ENCODE data around the gene SEPTIN2. TPM values are rescaled to one million over a fixed set of nuclear protein-coding genes. Genes with fewer than 3 reads are reported as not detected.

SEPTIN2 gene
- total and polyA plus RNA-seq, 3 experiments from 2014 or later, result 187 to 319 (median 301) TPM

GRCh38 chr2:241310917-241311566 lies 4.7 kb upstream of the SEPTIN2 start:
- H3K27ac ChIP-seq (ENCODE audit: low read depth, low read length), result no peak overlapping the region
- Mint-ChIP-seq H3K4me3 (peak overlapping the region in 2 of 7 donors; percentile 44 to 76), H3K27me3 (peaks cover 0 to 2% of the 10 kb centered on the region in 2 donors), H3K4me1 (peaks cover 55 to 80% (median 71%) of the 10 kb centered on the region in 3 donors), H3K27ac (peak overlapping the region in 7 of 8 donors; percentile 24 to 100 (median 61)), H3K9me3 (no peaks in the 10 kb centered on the region), H3K36me3 (peaks cover 0 to 14% (median 2%) of the 10 kb centered on the region in 3 donors)
- peaks cover 45% of the 10 kb centered on the region for H3K4me1 ChIP-seq (ENCODE audit: insufficient read depth, low read length)
- no peaks in the 10 kb centered on the region for H3K27me3 ChIP-seq (ENCODE audit: insufficient read depth, low read length, poor library complexity, severe bottlenecking)
- no peak overlapping the region for H3K4me3 ChIP-seq (ENCODE audit: low read length)
- H3K36me3 ChIP-seq (ENCODE audit: insufficient read depth, low read length), result no peaks in the 10 kb centered on the region
- DNase-seq, result no peak
- POLR2A ChIA-PET, result no interaction called here
- H3K9me3 ChIP-seq (ENCODE audit: low read length), result no peaks in the 10 kb centered on the region
- CTCF ChIA-PET, result no interaction called here

DNA sequence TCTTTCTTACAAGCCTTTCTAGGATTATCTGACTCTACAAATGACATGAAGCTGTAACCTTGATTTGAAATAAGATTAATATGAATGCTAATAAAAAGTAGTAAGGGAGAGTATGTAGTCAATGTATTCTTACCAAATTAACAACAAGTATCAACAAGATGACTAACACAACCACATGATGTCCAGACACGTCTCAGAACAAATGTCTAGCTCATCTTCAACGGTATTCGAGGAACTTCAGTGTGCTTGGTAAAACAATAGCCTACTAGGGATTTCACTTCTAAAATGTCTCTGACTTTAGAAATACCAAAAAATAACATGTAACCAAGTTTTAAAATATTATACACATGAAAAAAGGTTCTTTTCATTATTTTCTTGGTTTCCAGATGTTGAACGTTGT lies 3.6 kb upstream of the SEPTIN2 start:
- no peaks in the 10 kb centered on the region for H3K9me3 Mint-ChIP-seq
- Histone ChIP-seq H3K4me1 (ENCODE audit: insufficient read depth, low read length) (peaks cover 50% of the 10 kb centered on the region), H3K9me3 (ENCODE audit: low read length) (no peaks in the 10 kb centered on the region), H3K36me3 (ENCODE audit: insufficient read depth, low read length) (no peaks in the 10 kb centered on the region), H3K4me3 (ENCODE audit: low read length) (no peak overlapping the region), H3K27ac (ENCODE audit: low read depth, low read length) (no peak overlapping the region), H3K27me3 (ENCODE audit: insufficient read depth, low read length, poor library complexity, severe bottlenecking) (no peaks in the 10 kb centered on the region)
- H3K27ac Mint-ChIP-seq, result peak overlapping the region in 6 of 8 donors; percentile 8 to 92 (median 44)
- peaks cover 0 to 2% of the 10 kb centered on the region in 2 donors for H3K27me3 Mint-ChIP-seq
- ChIA-PET POLR2A (no interaction called here), CTCF (interaction anchor here (0.8 to 1.0 kb wide), 2 partner anchors 13 to 36 kb away, joined by 3 read pairs; no protein-coding TSS in a partner anchor)
- H3K4me3 Mint-ChIP-seq, result peak overlapping the region in 2 of 7 donors; percentile 1 to 76
- peaks cover 62 to 83% (median 75%) of the 10 kb centered on the region in 3 donors for H3K4me1 Mint-ChIP-seq
- H3K36me3 Mint-ChIP-seq, result peaks cover 0 to 24% (median 2%) of the 10 kb centered on the region in 3 donors
- no peak for DNase-seq

GRCh38 chr2:241313543-241314095 lies 2.1 kb upstream of the SEPTIN2 start:
- H3K27ac ChIP-seq (ENCODE audit: low read depth, low read length), result no peak overlapping the region
- ChIA-PET CTCF (interaction anchor here (0.8 to 1.4 kb wide), 5 partner anchors 8 to 164 kb away, joined by 3 to 6 read pairs (median 3); partner anchors contain the start of gene PASK), POLR2A (interaction anchor here (0.6 to 2.1 kb wide), 3 partner anchors 37 to 324 kb away, joined by 3 to 8 read pairs (median 5); partner anchors contain the start of genes ATG4B and THAP4)
- Mint-ChIP-seq H3K27ac (peak overlapping the region; percentile 53 to 99 (median 94)), H3K9me3 (no peaks in the 10 kb centered on the region), H3K4me1 (peaks cover 65 to 83% (median 75%) of the 10 kb centered on the region in 3 donors), H3K4me3 (peak overlapping the region; percentile 65 to 99 (median 97)), H3K36me3 (peaks cover 0 to 35% (median 2%) of the 10 kb centered on the region in 3 donors), H3K27me3 (peaks cover 0 to 2% of the 10 kb centered on the region in 2 donors)
- no peak for DNase-seq
- no peaks in the 10 kb centered on the region for H3K36me3 ChIP-seq (ENCODE audit: insufficient read depth, low read length)
- H3K4me1 ChIP-seq (ENCODE audit: insufficient read depth, low read length), result peaks cover 65% of the 10 kb centered on the region
- H3K9me3 ChIP-seq (ENCODE audit: low read length), result no peaks in the 10 kb centered on the region
- H3K27me3 ChIP-seq (ENCODE audit: insufficient read depth, low read length, poor library complexity, severe bottlenecking), result no peaks in the 10 kb centered on the region
- no peak overlapping the region for H3K4me3 ChIP-seq (ENCODE audit: low read length)

- no peaks in the 10 kb centered on the region for H3K27me3 ChIP-seq (ENCODE audit: insufficient read depth, low read length, poor library complexity, severe bottlenecking)
- H3K4me3 ChIP-seq (ENCODE audit: low read length), result peak overlapping the region; percentile 89
- ChIA-PET CTCF (interaction anchor here (0.8 to 2.1 kb wide), 6 partner anchors 9 to 165 kb away, joined by 3 to 8 read pairs (median 4); partner anchors contain the start of gene PASK), POLR2A (interaction anchor here (0.6 to 2.1 kb wide), 8 partner anchors 16 to 749 kb away, joined by 3 to 8 read pairs (median 4); partner anchors contain the start of genes ATG4B, ING5 and THAP4)
- Mint-ChIP-seq H3K9me3 (no peaks in the 10 kb centered on the region), H3K36me3 (peaks cover 0 to 36% (median 0%) of the 10 kb centered on the region in 3 donors), H3K4me3 (peak overlapping the region; percentile 89 to 99 (median 98)), H3K27ac (peak overlapping the region; percentile 86 to 99 (median 96)), H3K4me1 (peaks cover 63 to 83% (median 74%) of the 10 kb centered on the region in 3 donors), H3K27me3 (peaks cover 0 to 2% of the 10 kb centered on the region in 2 donors)
- no peak for DNase-seq
- H3K4me1 ChIP-seq (ENCODE audit: insufficient read depth, low read length), result peaks cover 65% of the 10 kb centered on the region
- H3K36me3 ChIP-seq (ENCODE audit: insufficient read depth, low read length), result no peaks in the 10 kb centered on the region
- H3K9me3 ChIP-seq (ENCODE audit: low read length), result no peaks in the 10 kb centered on the region
- peak overlapping the region; percentile 90 for H3K27ac ChIP-seq (ENCODE audit: low read depth, low read length)
Measured at GRCh38 chr2:241314226-241315092, 1.3 kb upstream of the SEPTIN2 start.

GRCh38 chr2:241315093-241315878 lies 439 bp upstream of the SEPTIN2 start, which contains the start of gene HDLBP:
TSS of gene HDLBP (minus strand) at chr2:241315672. CDS start at chr2:241266869, 48,803 bp downstream.
- ChIA-PET POLR2A (interaction anchor here (0.5 to 2.1 kb wide), 12 partner anchors 15 to 749 kb away, joined by 3 to 8 read pairs (median 4); partner anchors contain the start of genes ATG4B, ING5, MTERF4 and PASK), CTCF (interaction anchor here (0.6 to 2.1 kb wide), 4 partner anchors 9 to 47 kb away, joined by 3 to 8 read pairs (median 4); no protein-coding TSS in a partner anchor)
- Mint-ChIP-seq H3K27me3 (peaks cover 0 to 2% of the 10 kb centered on the region in 2 donors), H3K9me3 (no peaks in the 10 kb centered on the region), H3K27ac (peak within 1 kb of the TSS; percentile 92 to 100 (median 99)), H3K4me1 (peaks cover 63 to 83% (median 73%) of the 10 kb centered on the region in 3 donors), H3K4me3 (peak within 1 kb of the TSS; percentile 89 to 99 (median 98)), H3K36me3 (peaks cover 0 to 43% (median 0%) of the 10 kb centered on the region in 3 donors)
- peak; percentile 100 for DNase-seq
- peaks cover 65% of the 10 kb centered on the region for H3K4me1 ChIP-seq (ENCODE audit: insufficient read depth, low read length)
- peak within 1 kb of the TSS; percentile 90 for H3K27ac ChIP-seq (ENCODE audit: low read depth, low read length)
- H3K9me3 ChIP-seq (ENCODE audit: low read length), result no peaks in the 10 kb centered on the region
- no peaks in the 10 kb centered on the region for H3K36me3 ChIP-seq (ENCODE audit: insufficient read depth, low read length)
- H3K4me3 ChIP-seq (ENCODE audit: low read length), result peak within 1 kb of the TSS; percentile 89
- no peaks in the 10 kb centered on the region for H3K27me3 ChIP-seq (ENCODE audit: insufficient read depth, low read length, poor library complexity, severe bottlenecking)

GRCh38 chr2:241316825-241317224 lies 1.1 kb downstream of the SEPTIN2 start:
- ChIA-PET POLR2A (interaction anchor here (0.7 to 1.5 kb wide), 4 partner anchors 11 to 215 kb away, joined by 3 to 4 read pairs (median 3); partner anchors contain the start of gene MTERF4), CTCF (interaction anchor here (1.1 to 1.4 kb wide), 2 partner anchors 16 to 42 kb away, joined by 3 read pairs; no protein-coding TSS in a partner anchor)
- peaks cover 65 to 83% (median 73%) of the 10 kb centered on the region in 3 donors for H3K4me1 Mint-ChIP-seq

More at GRCh38 chr2:241316825-241317224, 1.1 kb downstream of the SEPTIN2 start:
- Mint-ChIP-seq H3K9me3 (no peaks in the 10 kb centered on the region), H3K4me3 (peak overlapping the region; percentile 89 to 99 (median 98)), H3K27me3 (peaks cover 0 to 2% of the 10 kb centered on the region in 2 donors), H3K36me3 (peaks cover 0 to 51% (median 2%) of the 10 kb centered on the region in 3 donors), H3K27ac (peak overlapping the region; percentile 92 to 100 (median 99))
- Histone ChIP-seq H3K27me3 (ENCODE audit: insufficient read depth, low read length, poor library complexity, severe bottlenecking) (no peaks in the 10 kb centered on the region), H3K27ac (ENCODE audit: low read depth, low read length) (peak overlapping the region; percentile 90), H3K36me3 (ENCODE audit: insufficient read depth, low read length) (no peaks in the 10 kb centered on the region), H3K4me3 (ENCODE audit: low read length) (peak overlapping the region; percentile 86), H3K4me1 (ENCODE audit: insufficient read depth, low read length) (peaks cover 62% of the 10 kb centered on the region), H3K9me3 (ENCODE audit: low read length) (no peaks in the 10 kb centered on the region)
- no peak for DNase-seq

Data from CD8-positive, alpha-beta memory T cell (primary cell).